ENCODE data around the gene ESRRG.

- no peak for TF ChIP-seq EZH2 (IDR thresholded peaks at IDR 0.05; ENCODE audit: insufficient read depth, poor library complexity, severe bottlenecking)
- no peak for TF ChIP-seq EZH2phosphoT487 (IDR thresholded peaks at IDR 0.05; ENCODE audit: insufficient read depth, low read depth)
Observed at GRCh38 chr1:216612291-216612690, 110.9 kb downstream of the ESRRG start.

Measured in GM23248 (cell line).